ENCODE measurements around the gene PPP1R27.

The PPP1R27 gene

GRCh38 chr17:81860756-81861568, 26.1 kb upstream of the PPP1R27 start:
- DNase-seq, result peak; percentile 100

GRCh38 chr17:81859906-81860755, 25.3 kb upstream of the PPP1R27 start, which contains the start of gene P4HB:
TSS of gene P4HB (minus strand) at chr17:81860535. CDS start at chr17:81860471, 64 bp downstream.
- DNase-seq, result no peak

GRCh38 chr17:81858967-81859905, 24.4 kb upstream of the PPP1R27 start:
- no peak for DNase-seq

DNA sequence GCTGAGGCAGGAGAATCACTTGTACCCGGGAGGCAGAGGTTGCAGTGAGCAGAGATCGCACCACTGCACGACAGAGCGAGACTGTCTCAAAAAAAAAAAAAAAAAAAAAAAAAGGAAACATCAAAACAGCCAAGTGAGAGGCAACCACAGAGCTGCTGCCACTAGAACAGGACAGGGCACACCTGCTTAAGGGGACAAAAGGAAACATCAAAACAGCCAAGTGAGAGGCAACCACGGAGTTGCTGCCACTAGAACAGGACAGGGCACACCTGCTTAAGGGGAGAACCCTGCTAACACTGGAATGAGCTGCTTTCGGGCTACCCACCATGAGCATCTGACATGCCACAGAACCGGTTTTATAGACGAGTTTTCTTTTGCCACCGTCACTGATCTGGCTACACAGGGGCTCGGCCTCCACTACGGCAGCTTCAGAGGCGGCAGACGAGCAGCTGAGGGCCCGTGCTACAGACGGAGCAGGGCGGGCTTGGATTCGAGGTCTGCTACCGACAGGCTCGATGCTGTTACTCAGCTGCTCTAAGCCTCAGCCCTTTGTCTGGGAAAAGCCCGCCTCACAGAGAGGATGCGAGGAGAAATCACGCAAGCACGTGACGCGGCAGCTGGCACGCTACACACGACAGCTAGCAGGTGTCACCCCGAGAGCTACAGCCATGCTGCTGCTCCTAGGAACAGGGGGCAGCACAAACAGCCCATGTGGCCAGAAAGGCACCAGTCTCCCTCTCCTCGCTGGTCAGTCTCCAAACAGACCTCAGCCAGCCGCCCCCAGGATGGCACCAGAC, 23.5 kb upstream of the PPP1R27 start:
- no peak for DNase-seq

- DNase-seq, result peak in 1 of 2 experiments; percentile 32
Observed at GRCh38 chr17:81854974-81855774, 20.3 kb upstream of the PPP1R27 start.

DNA sequence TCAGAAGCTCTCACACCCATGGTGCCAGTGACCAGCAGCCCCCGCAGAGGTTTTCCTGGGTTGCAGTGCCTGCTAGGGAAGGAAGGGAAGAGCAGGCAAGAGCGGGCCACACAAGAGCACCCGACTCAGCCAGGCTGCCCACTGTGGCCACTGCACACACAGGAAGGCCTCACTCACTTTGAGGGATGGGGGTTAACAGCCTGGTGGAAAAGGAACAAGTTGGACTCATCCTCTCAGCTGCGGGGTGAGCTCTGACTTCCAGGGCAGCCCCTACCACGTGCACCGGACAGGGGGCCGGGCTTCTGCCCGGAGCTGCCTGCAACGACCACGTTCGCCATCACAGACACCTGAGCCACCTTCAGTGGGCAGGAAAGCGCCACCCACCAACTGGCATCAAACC, 17.4 kb upstream of the PPP1R27 start:
- no peak for DNase-seq

DNA sequence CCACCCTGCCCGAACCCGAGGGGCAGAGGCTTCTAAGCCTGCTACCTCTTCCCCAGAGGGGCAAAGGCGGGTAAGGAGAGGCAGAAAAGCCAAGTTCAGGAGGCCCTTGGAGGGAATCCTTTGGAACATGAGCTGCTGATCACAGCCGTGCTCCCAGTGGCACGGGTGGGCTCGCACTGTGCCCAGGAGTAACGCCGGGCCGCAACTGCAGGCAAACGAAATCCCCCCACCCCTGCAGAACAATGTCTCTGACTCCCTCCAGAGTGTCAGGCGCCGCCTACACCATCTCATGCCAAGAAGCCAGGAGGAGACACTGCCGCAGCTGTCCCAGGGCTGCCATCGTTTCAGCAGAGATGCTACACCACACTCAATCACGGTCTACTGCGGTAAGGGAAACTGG, 16.6 kb upstream of the PPP1R27 start:
- no peak for DNase-seq

GRCh38 chr17:81849457-81849856, 14.6 kb upstream of the PPP1R27 start:
- no peak for DNase-seq

DNA sequence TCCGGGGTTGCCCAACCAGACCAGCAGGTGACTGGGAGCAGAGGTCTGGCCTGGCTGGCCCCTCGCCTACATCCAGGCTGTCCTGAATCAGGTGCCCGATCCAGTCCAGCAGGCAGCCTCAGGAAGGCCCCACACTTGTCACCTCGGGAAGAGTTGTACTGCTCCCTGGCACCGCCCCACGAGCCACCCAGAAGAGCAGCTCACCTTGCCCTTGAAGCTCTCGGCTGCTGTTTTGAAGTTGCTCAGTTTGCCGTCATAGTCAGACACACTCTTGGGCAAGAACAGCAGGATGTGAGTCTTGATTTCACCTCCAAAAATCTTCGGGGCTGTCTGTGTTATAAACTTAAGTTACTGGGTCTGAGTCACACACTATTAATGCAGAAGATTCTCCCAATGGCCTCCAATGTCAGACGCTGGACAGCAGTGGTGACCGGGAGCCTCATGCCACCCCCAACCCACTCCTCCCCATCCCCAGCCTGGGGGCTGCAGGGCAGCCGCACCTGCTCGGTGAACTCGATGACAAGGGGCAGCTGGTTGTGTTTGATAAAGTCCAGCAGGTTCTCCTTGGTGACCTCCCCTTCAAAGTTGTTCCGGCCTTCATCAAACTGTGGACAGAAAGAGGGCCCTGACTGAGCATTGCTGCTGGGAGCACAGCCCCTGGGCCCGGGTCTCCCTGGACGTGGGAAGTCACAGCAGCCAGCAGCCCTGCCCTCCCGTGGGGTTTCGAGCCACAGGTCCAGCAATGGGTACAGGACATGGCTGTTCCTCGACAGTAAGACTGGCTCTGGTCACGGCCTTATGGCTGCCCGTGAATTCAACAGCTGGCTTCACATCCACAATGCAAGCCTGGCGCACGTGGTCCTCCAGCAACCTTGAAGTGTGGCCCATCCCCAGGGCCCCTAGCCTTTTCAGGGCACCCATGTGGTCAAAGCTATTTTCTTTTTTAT, 12.2 kb upstream of the PPP1R27 start:
- no peak for DNase-seq

DNA sequence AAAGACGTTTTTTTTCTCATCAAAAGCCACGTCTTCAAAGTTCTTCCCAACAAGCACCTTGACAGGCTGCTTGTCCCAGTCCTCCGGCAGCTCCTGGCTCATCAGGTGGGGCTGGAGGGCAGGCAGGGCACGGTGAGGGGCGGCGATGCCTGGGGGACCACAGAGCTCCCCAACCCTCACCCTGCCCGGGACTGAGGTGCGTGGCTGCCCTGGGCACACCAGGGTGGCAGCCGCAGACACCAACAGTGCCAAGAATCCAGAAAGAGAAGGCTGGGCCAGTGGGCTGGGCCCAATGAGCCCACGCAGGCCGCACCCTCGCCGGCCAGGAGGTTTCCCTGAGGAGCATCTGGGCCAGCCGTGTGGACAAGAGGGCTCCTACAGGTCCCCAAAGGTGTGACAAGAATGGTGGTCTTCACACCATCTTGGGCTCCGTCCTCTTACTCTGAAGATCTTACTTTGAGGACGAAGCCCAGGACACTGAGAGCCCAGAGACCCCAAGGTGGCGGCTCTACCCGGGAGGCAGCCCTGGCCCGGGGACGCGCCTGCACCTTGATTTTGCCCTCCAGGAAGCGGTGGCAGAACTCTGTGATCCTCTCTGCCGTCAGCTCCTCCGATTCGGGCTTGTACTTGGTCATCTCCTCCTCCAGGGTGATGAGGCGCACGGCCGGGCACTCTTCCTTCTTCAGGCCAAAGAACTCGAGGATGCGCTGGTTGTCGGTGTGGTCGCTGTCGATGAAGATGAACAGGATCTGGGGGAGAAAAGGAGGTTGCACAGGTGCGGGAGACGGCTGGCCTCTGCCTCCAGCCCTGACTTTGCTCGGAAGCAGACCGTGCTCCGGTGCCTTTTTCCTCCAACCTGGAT, 11.3 kb upstream of the PPP1R27 start:
- no peak for DNase-seq

DNA sequence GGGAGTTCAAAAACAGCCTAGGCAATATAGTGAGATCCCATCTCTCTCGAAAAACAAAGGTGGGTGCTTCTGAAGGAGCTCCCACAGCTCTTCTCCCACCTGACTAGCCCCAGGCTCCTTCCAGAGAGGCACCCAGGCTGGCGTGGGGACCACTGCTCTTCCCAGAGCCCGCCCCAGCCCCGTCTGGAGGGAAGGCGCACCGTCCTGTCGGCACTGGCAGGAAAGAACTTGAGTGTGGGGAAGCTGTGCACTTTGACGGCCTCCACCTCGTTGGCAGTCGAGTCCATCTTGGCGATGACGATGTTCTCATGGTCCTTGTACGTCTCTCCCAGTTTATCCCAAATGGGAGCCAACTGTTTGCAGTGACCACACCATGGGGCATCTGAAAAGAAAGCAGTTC, 10.5 kb upstream of the PPP1R27 start:
- DNase-seq, result no peak

DNA sequence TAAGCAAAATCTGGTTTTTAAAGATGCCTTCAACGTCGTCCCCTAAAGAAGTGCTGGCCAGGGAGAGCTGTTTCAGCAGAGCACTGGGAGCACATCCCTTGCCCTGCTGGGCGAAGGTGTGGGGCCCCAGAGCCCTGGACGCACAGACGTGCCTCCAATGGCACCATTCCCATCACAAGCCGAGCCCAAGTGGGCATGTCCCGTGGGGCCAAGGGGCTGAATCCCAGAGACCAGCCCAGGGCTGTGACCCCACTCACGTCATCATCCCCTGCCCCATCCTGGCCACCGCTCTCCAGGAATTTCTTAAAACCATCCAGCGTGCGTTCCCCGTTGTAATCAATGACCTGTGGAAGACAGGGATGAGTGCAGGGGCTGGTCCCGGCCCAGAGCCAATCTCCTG, 10.0 kb upstream of the PPP1R27 start:
- no peak for DNase-seq

DNA sequence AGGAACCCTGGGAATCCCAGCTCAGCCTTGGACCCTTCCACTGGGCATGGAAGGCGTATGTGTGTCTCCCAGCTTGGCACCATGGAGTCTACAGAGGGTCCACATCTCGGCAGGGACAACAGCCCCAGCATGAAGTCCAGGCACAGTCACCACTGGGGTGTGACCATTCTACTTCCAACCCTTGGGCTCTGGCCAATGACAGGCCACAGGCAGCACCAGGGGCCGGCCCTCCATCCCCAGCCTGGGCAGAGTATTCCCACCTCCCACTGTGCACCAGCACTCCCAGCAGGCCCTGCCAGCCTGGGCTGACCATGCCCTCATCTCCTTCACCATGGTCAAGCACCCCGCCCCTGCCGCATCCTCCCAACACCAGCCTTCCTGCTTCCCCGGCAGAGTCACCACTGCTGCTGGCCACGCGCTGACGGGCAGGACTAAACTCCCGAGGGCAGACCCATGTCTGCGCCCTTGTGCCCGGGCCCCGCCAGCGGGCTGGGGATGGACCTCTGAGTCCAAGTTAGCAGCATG, 9.5 kb upstream of the PPP1R27 start:
- no peak for DNase-seq

DNA sequence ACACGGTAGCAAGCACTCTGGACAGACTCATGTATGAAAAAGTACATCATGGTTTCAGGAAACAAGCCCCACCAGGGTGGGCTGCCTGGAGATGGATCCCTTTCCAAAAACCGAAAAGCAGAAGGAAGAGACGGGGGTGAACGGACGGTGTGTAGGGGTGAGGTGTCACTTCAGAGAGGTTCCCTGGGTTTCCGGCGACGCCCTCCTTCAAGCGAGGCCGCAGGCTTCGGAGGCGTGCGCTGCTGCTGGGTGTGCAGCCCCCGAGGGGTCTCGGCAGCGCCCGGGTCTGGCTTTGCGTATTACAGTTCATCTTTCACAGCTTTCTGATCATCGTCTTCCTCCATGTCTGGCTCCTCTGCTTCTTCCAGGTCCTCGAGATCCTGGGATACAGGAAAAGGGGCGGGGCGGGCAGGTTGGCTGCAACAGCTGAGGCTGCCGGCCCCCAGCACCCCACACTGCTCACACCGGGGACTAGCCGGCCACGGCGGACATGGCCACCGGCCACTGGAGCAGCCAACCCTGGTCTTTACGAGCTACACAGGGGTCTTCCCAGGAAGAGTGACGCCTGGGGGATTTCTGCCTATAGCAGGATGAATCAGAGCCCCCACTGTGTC, 9.0 kb upstream of the PPP1R27 start:
- no peak for DNase-seq

- DNase-seq, result no peak
Observed at GRCh38 chr17:81842725-81843504, 8.1 kb upstream of the PPP1R27 start.

DNA sequence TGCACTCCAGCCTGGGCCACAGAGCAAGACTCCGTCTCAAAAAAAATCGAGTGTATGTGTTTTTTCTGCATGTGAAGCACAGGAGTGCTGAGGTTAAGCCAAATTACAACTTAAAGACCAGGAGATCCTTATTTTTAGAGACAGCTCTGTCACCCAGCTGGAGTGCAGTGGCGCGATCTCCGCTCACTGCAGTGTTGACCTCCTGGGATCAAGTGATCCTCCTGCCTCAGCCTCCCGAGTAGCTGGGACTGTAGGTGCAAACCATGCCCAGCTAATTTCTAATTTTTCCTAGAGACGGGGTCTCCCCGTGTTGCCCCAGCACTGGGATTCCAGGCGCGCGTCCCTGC, 7.5 kb upstream of the PPP1R27 start:
- DNase-seq, result no peak

GRCh38 chr17:81841866-81842265, 7.0 kb upstream of the PPP1R27 start:
- no peak for DNase-seq
